K562 (cell line): ENCODE data around the gene MBD4. TPM values are rescaled to one million over a fixed set of nuclear protein-coding genes. Genes with fewer than 3 reads are reported as not detected.

Source experiments
- ATAC-seq: fragments of 200-7000 bp; cut with Tn5 transposase; 3 replicates; pipeline ENCODE4 v1.9.1; 2020; ENCODE audit warnings: moderate library complexity
- BruUV-seq: library from RNA; stranded (reverse); fragments of 400-500 nt; replicated peaks from 2 replicates; lab custom pipeline; 2021; lab: Mats Ljungman, UMichigan
- CTCF ChIA-PET: fragments of 300-600 bp; formaldehyde crosslinking; extraction: SDS; loops from one replicate; lab custom pipeline; 2021; ENCODE audit warnings: low intra/inter-chr PET ratio; lab: Yijun Ruan, JAX
- POLR2A ChIA-PET: fragments of 300-600, 350-650 bp; sonication (Branson Sonifier 250); formaldehyde crosslinking; extraction: SDS; loops from one replicate; lab custom pipeline; 2021; ENCODE audit warnings: antibody characterized with exemption, inconsistent platforms; lab: Yijun Ruan, JAX
- DNase-seq, 4 experiments: peaks; one replicate each; pipeline versions ENCODE4 v3.0.0 to v3.0.0-alpha.2; 2011 to 2018; ENCODE audit warnings: low spot score in 3 of 4, mixed read lengths in 3 of 4; ENCODE audit errors: extremely low read depth in 1 of 4
- FAIRE-seq: peaks from 2 replicates; lab custom pipeline; 2011; peaks lifted over from hg19 to GRCh38; lab: Jason Lieb, UNC
- H2AFZ ChIP-seq: 2 replicates; pipeline ENCODE4 v1.6.0; 2011; ENCODE audit warnings: low read depth, low read length, control low read depth, inconsistent platforms
- H3K27ac ChIP-seq: fragments of 200-600 bp; 3 replicates; pipeline ENCODE4 v1.8.0; 2011; ENCODE audit warnings: low read depth, mild to moderate bottlenecking, control low read depth, inconsistent platforms, low read length, moderate library complexity, mixed read lengths; ENCODE audit errors: extremely low read depth
- H3K27me3 ChIP-seq, 2 experiments: fragments of 300-600 bp in 1 of 2; 2 replicates in 1 of 2; 3 replicates in 1 of 2; pipeline versions ENCODE4 v1.6.0 to v1.8.0; 2011; ENCODE audit warnings: inconsistent platforms in 2 of 2, low read length in 2 of 2, mild to moderate bottlenecking in 1 of 2, mixed read lengths in 1 of 2, moderate library complexity in 1 of 2; ENCODE audit not compliant: control insufficient read depth in 2 of 2, insufficient read depth in 2 of 2
- H3K36me3 ChIP-seq: fragments of 300-600 bp; 3 replicates; pipeline ENCODE4 v1.8.0; 2011; ENCODE audit warnings: mild to moderate bottlenecking, low read length, inconsistent platforms; ENCODE audit not compliant: control insufficient read depth, insufficient read depth
- H3K4me1 ChIP-seq, 2 experiments: fragments of 200-600 bp in 1 of 2; replicated peaks in 1 of 2; 2 replicates in 1 of 2; 3 replicates in 1 of 2; pipeline versions ENCODE4 v1.5.1 to v1.8.0; 2011; ENCODE audit warnings: inconsistent platforms in 2 of 2, low read length in 2 of 2, mild to moderate bottlenecking in 1 of 2, mixed read lengths in 1 of 2, moderate library complexity in 1 of 2; ENCODE audit not compliant: control insufficient read depth in 2 of 2, insufficient read depth in 2 of 2
- H3K4me2 ChIP-seq: 2 replicates; pipeline ENCODE4 v1.6.1; 2011; ENCODE audit warnings: low read length, control low read depth, inconsistent platforms, mixed read lengths; ENCODE audit not compliant: insufficient read depth
- H3K4me3 ChIP-seq: fragments of 200-600 bp; sonication (generic), shearing (Covaris generic); 2 replicates; pipeline ENCODE4 v1.5.1; 2016; ENCODE audit warnings: control low read depth, inconsistent platforms
- H3K79me2 ChIP-seq: fragments of 200-600 bp; 3 replicates; pipeline ENCODE4 v1.8.0; 2011; ENCODE audit warnings: low read length, inconsistent platforms; ENCODE audit not compliant: control insufficient read depth, insufficient read depth
- H3K9ac ChIP-seq, 2 experiments: 2 replicates each; pipeline versions ENCODE4 v1.6.0 to v1.6.1; 2011; ENCODE audit warnings: low read depth in 2 of 2, low read length in 2 of 2, control low read depth in 1 of 2, inconsistent platforms in 1 of 2, mild to moderate bottlenecking in 1 of 2, mixed read lengths in 1 of 2; ENCODE audit not compliant: insufficient read depth in 1 of 2
- H3K9me1 ChIP-seq: one replicate; pipeline ENCODE4 v1.6.0; 2011; ENCODE audit warnings: inconsistent platforms, mild to moderate bottlenecking, low read length, moderate library complexity; ENCODE audit not compliant: control insufficient read depth, insufficient read depth
- H3K9me3 ChIP-seq: replicated peaks from 2 replicates; pipeline ENCODE4 v1.5.1; 2011; ENCODE audit warnings: low read depth, low read length, inconsistent platforms; ENCODE audit not compliant: control insufficient read depth, insufficient read depth
- H4K20me1 ChIP-seq: replicated peaks from 2 replicates; pipeline ENCODE4 v1.6.1; 2011; ENCODE audit warnings: low read length, inconsistent platforms, mixed read lengths; ENCODE audit not compliant: control insufficient read depth, insufficient read depth
- ARHGAP35 ChIP-seq: fragments of 450-650 bp; IDR thresholded peaks from 2 replicates; pipeline ENCODE4 v1.6.1; 2018; ENCODE audit not compliant: partially characterized antibody
- ARID1B ChIP-seq: fragments of 450-650 bp; IDR thresholded peaks from 2 replicates; pipeline ENCODE4 v1.6.1; 2016; ENCODE audit warnings: antibody characterized with exemption, mild to moderate bottlenecking, inconsistent platforms
- CBFA2T3 ChIP-seq: fragments of 450-650 bp; IDR thresholded peaks from 2 replicates; pipeline ENCODE4 v1.6.1; 2017
- CHD1 ChIP-seq: fragments of 200-600 bp; sonication (generic); IDR thresholded peaks from one replicate; pipeline ENCODE4 v1.6.1; 2012; ENCODE audit warnings: mild to moderate bottlenecking, moderate library complexity, low read length, inconsistent platforms
- EGR1 ChIP-seq: fragments of 450-650 bp; conservative IDR thresholded peaks from 2 replicates; pipeline ENCODE4 v1.6.1; 2017; ENCODE audit warnings: mild to moderate bottlenecking
- EP300 ChIP-seq: IDR thresholded peaks from 2 replicates; pipeline ENCODE4 v1.6.1; 2012; ENCODE audit warnings: low read length, improper control_type of control experiment
- ETV1 ChIP-seq: fragments of 450-650 bp; conservative IDR thresholded peaks from 2 replicates; pipeline ENCODE4 v1.6.1; 2016; ENCODE audit warnings: missing genetic modification characterization, control low read depth, low read depth, missing compliant biosample characterization
- FOS ChIP-seq: IDR thresholded peaks from 3 replicates; pipeline ENCODE4 v1.6.1; 2011; ENCODE audit not compliant: insufficient read length; ENCODE audit errors: extremely low read depth
- HIVEP1 ChIP-seq: fragments of 250-450 bp; sonication (Bioruptor Pico); IDR thresholded peaks from 2 replicates; pipeline ENCODE4 v1.4.0; 2020; ENCODE audit warnings: mild to moderate bottlenecking
- HMBOX1 ChIP-seq: sonication (generic); IDR thresholded peaks from 2 replicates; pipeline ENCODE4 v1.6.1; 2016
- MXI1 ChIP-seq: IDR thresholded peaks from 2 replicates; pipeline ENCODE4 v1.6.1; 2011; ENCODE audit warnings: low read depth, mild to moderate bottlenecking, improper control_type of control experiment, low read length
- NFE2L1 ChIP-seq: fragments of 450-650 bp; IDR thresholded peaks from 2 replicates; pipeline ENCODE4 v1.6.1; 2016; ENCODE audit warnings: missing genetic modification characterization, low read depth, mild to moderate bottlenecking, missing compliant biosample characterization, moderate library complexity, borderline replicate concordance
- POLR2B ChIP-seq: fragments of 450-650 bp; IDR thresholded peaks from 2 replicates; pipeline ENCODE4 v1.6.1; 2018; ENCODE audit warnings: low read depth; ENCODE audit not compliant: partially characterized antibody
- PYGO2 ChIP-seq: fragments of 450-650 bp; IDR thresholded peaks from 2 replicates; pipeline ENCODE4 v1.6.1; 2016; ENCODE audit warnings: mild to moderate bottlenecking, missing genetic modification characterization, moderate library complexity, missing compliant biosample characterization
- SAP30 ChIP-seq: fragments of 200-600 bp; sonication (generic); IDR thresholded peaks from 2 replicates; pipeline ENCODE4 v1.6.1; 2012; ENCODE audit warnings: borderline replicate concordance, low read depth, mild to moderate bottlenecking, moderate library complexity, low read length, control low read depth, inconsistent platforms; ENCODE audit not compliant: insufficient read depth, poor library complexity, severe bottlenecking
- SNRNP70 ChIP-seq: fragments of 200-400 bp; formaldehyde crosslinking; optimal IDR thresholded peaks from 2 replicates; pipeline ENCODE3; 2017; ENCODE audit warnings: low read depth, low read length
- ZNF277 ChIP-seq: fragments of 250-450 bp; sonication (Bioruptor Pico); IDR thresholded peaks from 2 replicates; pipeline ENCODE4 v1.8.0; 2022; ENCODE audit warnings: inconsistent platforms, mild to moderate bottlenecking, moderate library complexity, borderline replicate concordance
- ZNF830 ChIP-seq: fragments of 250-450 bp; sonication (Bioruptor Pico); IDR thresholded peaks from 2 replicates; pipeline ENCODE4 v1.5.0; 2021; ENCODE audit warnings: mild to moderate bottlenecking
- WGBS: fragments of 100-300 bp; shearing (Covaris generic); methylation state at CpG from one replicate; pipeline ENCODE4 v1.1.6; 2016; ENCODE audit warnings: low coverage, mixed read lengths; ENCODE audit not compliant: insufficient coverage; ENCODE audit errors: missing lambda C conversion rate; 5-methylcytosine and 5-hydroxymethylcytosine counted together
- in situ Hi-C: fragments of 300-500 bp; cut with MboI; formaldehyde crosslinking; loops from 4 replicates; pipeline ENCODE4 v1.15.0; 2018; ENCODE audit warnings: inconsistent platforms, mixed read lengths
- intact Hi-C: fragments of 100-400 bp; cut with micrococcal nuclease; formaldehyde crosslinking; loops from 2 replicates; pipeline ENCODE4 v1.14.2; 2022
- polyA plus RNA-seq, 8 experiments: library from polyadenylated mRNA; depleted of rRNA in 4 of 8; stranded (reverse) in 5 of 8; unstranded in 3 of 8; fragments of >200 nt; fragmentation: Nextera tagmentation in 2 of 8; fragmentation: Illumina TruSeq in 1 of 8; extraction: Ambion mirVana in 2 of 8; extraction: Trizol in 1 of 8; gene quantifications; 2 replicates each; pipeline versions ENCODE4 v1.2.1 to v1.2.3, GENCODE V29; 2011 to 2014; ENCODE audit warnings: inconsistent platforms in 1 of 8, missing spikeins in 1 of 8
- total RNA-seq, 7 experiments: library from RNA; depleted of rRNA in 6 of 7; stranded (reverse); fragments of >200 nt in 6 of 7; fragmentation: Illumina TruSeq in 2 of 7; extraction: Trizol in 2 of 7; gene quantifications; 2 replicates each; pipeline versions ENCODE4 v1.2.1 to v1.2.3, GENCODE V29; 2011 to 2021; ENCODE audit warnings: low replicate concordance in 1 of 7
- TF ChIP-seq, protein P1 (sequence below): fragments of 450-650 bp; IDR thresholded peaks from 2 replicates; pipeline ENCODE4 v1.6.1; 2017; ENCODE audit warnings: mild to moderate bottlenecking, moderate library complexity

The MBD4 gene
- total and polyA plus RNA-seq, 9 of the 15 experiments (the other 6 are each of a cell fraction or from before 2014, with no cell fraction given) = 13.3 to 63.9 (median 39.0) TPM

DNA sequence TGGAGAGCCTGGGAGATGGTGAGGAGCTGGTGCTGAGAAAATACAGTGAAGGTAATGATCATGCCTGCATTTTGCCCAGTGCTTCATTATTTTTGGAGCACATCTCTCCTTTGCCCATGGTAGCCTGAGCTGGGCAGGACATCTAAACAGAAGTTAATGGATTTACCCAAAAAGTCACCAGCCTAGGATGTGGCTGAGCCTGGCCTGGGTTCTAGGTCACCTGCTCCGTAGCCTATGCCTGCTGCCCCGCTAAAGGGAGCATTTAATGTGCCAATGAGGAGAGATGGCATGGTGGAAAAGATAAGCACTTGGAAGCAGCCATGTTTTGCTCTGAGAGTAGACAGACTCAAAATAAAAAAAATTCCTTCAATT, 46.9 kb upstream of the MBD4 start:
- DNase-seq (no peak), ATAC-seq (no peak), FAIRE-seq (no peak)
- Histone ChIP-seq H3K36me3 (peaks cover 12% of the 10 kb centered on the region; the same call in 2 of the 3 replicates), H3K9me1 (no peaks in the 10 kb centered on the region), H3K27me3 (no peaks in the 10 kb centered on the region), H3K9ac (no peak overlapping the region), H3K27ac (no peak overlapping the region), H3K4me2 (no peak overlapping the region), H3K4me3 (no peak overlapping the region), H3K4me1 (peaks cover 9 to 18% of the 10 kb centered on the region in 2 experiments; a peak in 4 of 5 replicates), H3K9me3 (no peaks in the 10 kb centered on the region), H2AFZ (no peak overlapping the region), H4K20me1 (no peaks in the 10 kb centered on the region), H3K79me2 (no peaks in the 10 kb centered on the region)
- POLR2A ChIA-PET = no interaction called here
- CTCF ChIA-PET = no interaction called here
- in situ Hi-C loops (no loop called here), intact Hi-C loops (no loop called here)
- 61% methylated on average over 2 of the region's 2 CpGs for WGBS
- BruUV-seq = no TSS peak
- no peak for TF ChIP-seq ARID1B
- no peak for TF ChIP-seq SNRNP70
- TF ChIP-seq CBFA2T3 = no peak
- TF ChIP-seq, protein P1, sequence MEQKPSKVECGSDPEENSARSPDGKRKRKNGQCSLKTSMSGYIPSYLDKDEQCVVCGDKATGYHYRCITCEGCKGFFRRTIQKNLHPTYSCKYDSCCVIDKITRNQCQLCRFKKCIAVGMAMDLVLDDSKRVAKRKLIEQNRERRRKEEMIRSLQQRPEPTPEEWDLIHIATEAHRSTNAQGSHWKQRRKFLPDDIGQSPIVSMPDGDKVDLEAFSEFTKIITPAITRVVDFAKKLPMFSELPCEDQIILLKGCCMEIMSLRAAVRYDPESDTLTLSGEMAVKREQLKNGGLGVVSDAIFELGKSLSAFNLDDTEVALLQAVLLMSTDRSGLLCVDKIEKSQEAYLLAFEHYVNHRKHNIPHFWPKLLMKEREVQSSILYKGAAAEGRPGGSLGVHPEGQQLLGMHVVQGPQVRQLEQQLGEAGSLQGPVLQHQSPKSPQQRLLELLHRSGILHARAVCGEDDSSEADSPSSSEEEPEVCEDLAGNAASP = no peak
- no peak for TF ChIP-seq ZNF830 (CRISPR knock-in tag)
- no peak for TF ChIP-seq HIVEP1 (CRISPR knock-in tag)
- no peak for TF ChIP-seq EGR1
- no peak for TF ChIP-seq HMBOX1
- TF ChIP-seq EP300 = no peak
- no peak for TF ChIP-seq ARHGAP35
- TF ChIP-seq POLR2B = no peak
- no peak for TF ChIP-seq FOS
- no peak for TF ChIP-seq ZNF277
- no peak for TF ChIP-seq CHD1
- TF ChIP-seq NFE2L1 (tag) = no peak
- no peak for TF ChIP-seq SAP30
- TF ChIP-seq PYGO2 (tag) = no peak
- TF ChIP-seq ETV1 (tag) = no peak
- no peak for TF ChIP-seq MXI1
